HepG2 (cell line): ENCODE data around the gene CIITA. TPM values are rescaled to one million over a fixed set of nuclear protein-coding genes. Genes with fewer than 3 reads are reported as not detected.

Experiments used
- DPF2 ChIP-seq: sonication (generic); formaldehyde crosslinking; IDR thresholded peaks from 2 replicates; pipeline ENCODE4 v1.4.0; 2020; ENCODE audit warnings: mild to moderate bottlenecking, low read depth, missing genetic modification reagents, borderline replicate concordance
- GZF1 ChIP-seq: sonication (generic); formaldehyde crosslinking; IDR thresholded peaks from 2 replicates; pipeline ENCODE4 v1.5.1; 2020; ENCODE audit warnings: mild to moderate bottlenecking, missing genetic modification reagents
- HNF4G ChIP-seq, 2 experiments: sonication (generic) in 1 of 2; formaldehyde crosslinking in 1 of 2; IDR thresholded peaks; 2 replicates each; pipeline versions ENCODE4 v1.4.0 to v1.6.1; 2011 to 2020; ENCODE audit warnings: borderline replicate concordance in 2 of 2, low read depth in 2 of 2, mild to moderate bottlenecking in 2 of 2, low read length in 1 of 2, missing genetic modification reagents in 1 of 2, moderate library complexity in 1 of 2
- HNRNPLL ChIP-seq: fragments of 200-400 bp; formaldehyde crosslinking; IDR thresholded peaks from 2 replicates; pipeline ENCODE4 v1.6.1; 2017; ENCODE audit warnings: mild to moderate bottlenecking, low read depth, low read length; ENCODE audit not compliant: poor library complexity, severe bottlenecking
- IKZF4 ChIP-seq: sonication (generic); formaldehyde crosslinking; IDR thresholded peaks from 2 replicates; pipeline ENCODE4 v1.5.1; 2020; ENCODE audit warnings: borderline replicate concordance, mild to moderate bottlenecking, low read depth, missing genetic modification reagents; ENCODE audit errors: not compliant biosample characterization
- KLF16 ChIP-seq, 2 experiments: sonication (generic) in 1 of 2; formaldehyde crosslinking in 1 of 2; IDR thresholded peaks; 2 replicates each; pipeline versions ENCODE4 v1.6.1 to v1.8.0; 2016 to 2023; ENCODE audit warnings: missing genetic modification reagents in 2 of 2, missing compliant biosample characterization in 1 of 2
- MED8 ChIP-seq: sonication (generic); formaldehyde crosslinking; IDR thresholded peaks from 2 replicates; pipeline ENCODE4 v1.8.1; 2023; ENCODE audit warnings: mild to moderate bottlenecking, missing genetic modification reagents; ENCODE audit not compliant: insufficient replicate concordance
- MTA1 ChIP-seq: sonication (generic); formaldehyde crosslinking; IDR thresholded peaks from 2 replicates; pipeline ENCODE4 v1.4.0; 2020; ENCODE audit warnings: missing genetic modification reagents, mild to moderate bottlenecking, borderline replicate concordance
- SETDB1 ChIP-seq: sonication (generic); formaldehyde crosslinking; IDR thresholded peaks from 2 replicates; pipeline ENCODE4 v1.5.1; 2020; ENCODE audit warnings: missing genetic modification reagents, mild to moderate bottlenecking, borderline replicate concordance
- SMAD9 ChIP-seq: sonication (generic); formaldehyde crosslinking; IDR thresholded peaks from 2 replicates; pipeline ENCODE4 v1.5.1; 2020; ENCODE audit warnings: mild to moderate bottlenecking, missing genetic modification reagents
- SP2 ChIP-seq: sonication (generic); formaldehyde crosslinking; IDR thresholded peaks from 2 replicates; pipeline ENCODE4 v1.5.1; 2020; ENCODE audit warnings: mild to moderate bottlenecking, missing genetic modification reagents
- TBX2 ChIP-seq: sonication (generic); formaldehyde crosslinking; IDR thresholded peaks from 2 replicates; pipeline ENCODE4 v1.5.0; 2020; ENCODE audit warnings: missing genetic modification reagents, mild to moderate bottlenecking, borderline replicate concordance
- ZMYM3 ChIP-seq: sonication (generic); formaldehyde crosslinking; IDR thresholded peaks from 2 replicates; pipeline ENCODE4 v1.5.1; 2020; ENCODE audit warnings: mild to moderate bottlenecking, missing genetic modification reagents
- ZNF20 ChIP-seq: sonication (generic); formaldehyde crosslinking; IDR thresholded peaks from 2 replicates; pipeline ENCODE4 v1.4.0; 2020; ENCODE audit warnings: mild to moderate bottlenecking, moderate library complexity, missing genetic modification reagents
- ZNF224 ChIP-seq: sonication (generic); formaldehyde crosslinking; IDR thresholded peaks from 2 replicates; pipeline ENCODE4 v1.5.0; 2020; ENCODE audit warnings: mild to moderate bottlenecking, missing genetic modification reagents
- ZNF264 ChIP-seq: sonication (generic); formaldehyde crosslinking; IDR thresholded peaks from 2 replicates; pipeline ENCODE4 v1.4.0; 2020; ENCODE audit warnings: missing genetic modification reagents
- ZNF296 ChIP-seq: sonication (generic); formaldehyde crosslinking; conservative IDR thresholded peaks from 2 replicates; pipeline ENCODE4 v1.5.0; 2020; ENCODE audit warnings: mild to moderate bottlenecking, missing genetic modification reagents
- ZNF746 ChIP-seq: sonication (generic); formaldehyde crosslinking; IDR thresholded peaks from 2 replicates; pipeline ENCODE4 v1.8.0; 2022; ENCODE audit warnings: mild to moderate bottlenecking, missing genetic modification reagents
- polyA plus RNA-seq, 8 experiments: library from polyadenylated mRNA; depleted of rRNA in 3 of 8; stranded (reverse) in 7 of 8; unstranded in 1 of 8; fragments of >200 nt; fragmentation: Illumina TruSeq in 4 of 8; extraction: Trizol in 4 of 8; gene quantifications; 2 replicates each; pipeline versions ENCODE4 v1.2.1 to v1.2.3, GENCODE V29; 2011 to 2016; ENCODE audit warnings: low read depth in 4 of 8, missing spikeins in 1 of 8, mixed read lengths in 1 of 8; ENCODE audit not compliant: insufficient read depth in 1 of 8
- total RNA-seq, 5 experiments: library from RNA; depleted of rRNA; stranded (reverse); fragments of >200 nt; fragmentation: Illumina TruSeq; extraction: Trizol; gene quantifications; 2 replicates each; pipeline ENCODE4 v1.2.3, GENCODE V29; 2016; ENCODE audit warnings: low read depth in 1 of 5
- TF ChIP-seq, protein P1 (sequence below): sonication (generic); formaldehyde crosslinking; conservative IDR thresholded peaks from 2 replicates; pipeline ENCODE4 v1.4.0; 2020; ENCODE audit warnings: missing genetic modification reagents
- TF ChIP-seq, protein P2 (sequence below): sonication (generic); formaldehyde crosslinking; IDR thresholded peaks from 2 replicates; pipeline ENCODE4 v1.4.0; 2020; ENCODE audit warnings: missing genetic modification reagents
- TF ChIP-seq, protein P3 (sequence below): sonication (generic); formaldehyde crosslinking; IDR thresholded peaks from 2 replicates; pipeline ENCODE4 v1.4.0; 2020; ENCODE audit warnings: missing genetic modification reagents
- TF ChIP-seq, protein P4 (sequence below): sonication (generic); formaldehyde crosslinking; IDR thresholded peaks from 2 replicates; pipeline ENCODE4 v1.5.0; 2020; ENCODE audit warnings: missing genetic modification reagents, mild to moderate bottlenecking, borderline replicate concordance

Gene CIITA
- total and polyA plus RNA-seq, 2 of the 13 experiments (the other 11 are each of a cell fraction or from before 2014, with no cell fraction given) = 0.08 to 0.09 TPM

DNA sequence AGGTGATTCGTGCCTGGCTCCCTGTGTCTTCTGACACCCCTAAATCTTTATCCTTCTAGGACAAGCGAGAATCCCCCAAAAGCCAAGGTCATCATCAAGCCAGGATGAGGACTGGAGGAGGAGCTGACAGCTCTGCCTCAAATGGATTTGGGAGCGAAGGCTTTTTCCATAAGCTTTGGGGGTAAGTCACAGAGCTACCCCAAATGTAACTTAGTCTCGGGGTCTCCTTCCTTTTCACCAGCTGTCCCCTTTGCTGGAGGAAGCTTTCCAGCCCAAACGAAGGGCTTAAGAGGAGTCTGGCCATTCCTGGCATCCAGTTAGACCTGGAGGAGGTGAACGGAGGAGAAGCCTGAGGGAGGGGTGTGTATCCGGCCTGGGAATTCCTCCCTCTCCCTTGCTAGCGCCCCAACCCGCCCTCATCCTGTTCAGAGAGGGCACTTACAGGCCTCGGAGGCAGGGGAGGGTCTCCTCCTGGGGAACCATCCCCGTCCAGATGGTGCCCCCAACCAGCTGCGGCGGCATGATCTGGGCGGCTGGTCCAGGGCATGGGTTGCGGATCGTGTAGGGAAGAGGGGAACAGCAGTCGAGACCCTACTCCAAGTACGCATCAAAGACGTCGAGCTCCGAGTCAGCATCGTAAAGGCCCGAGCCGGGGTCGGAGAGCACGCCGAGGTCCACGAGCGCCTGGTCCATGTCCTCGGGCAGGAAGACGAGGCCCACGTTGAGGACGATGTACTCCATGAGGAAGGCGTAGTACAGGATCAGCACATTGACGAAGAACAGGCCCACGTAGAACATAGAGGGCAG lies 64.3 kb downstream of the CIITA start (continued):
- TF ChIP-seq TBX2 (CRISPR knock-in tag) (peak; percentile 3; the same call in 1 of the 2 replicates), MTA1 (CRISPR knock-in tag) (peak; percentile 17; the same call in 1 of the 2 replicates), GZF1 (CRISPR knock-in tag) (no peak), ZNF746 (CRISPR knock-in tag) (peak; percentile 69), HNF4G (IDR thresholded peaks at IDR 0.05; ENCODE audit: borderline replicate concordance, low read depth, low read length) (no peak), HNF4G (CRISPR knock-in tag; IDR thresholded peaks at IDR 0.05; ENCODE audit: borderline replicate concordance, low read depth) (0 out of 2 replicates have a peak, but pooled peaks have one; percentile 52), IKZF4 (CRISPR knock-in tag) (peak; percentile 28), DPF2 (CRISPR knock-in tag) (no peak), SMAD9 (CRISPR knock-in tag) (0 out of 2 replicates have a peak, but pooled peaks have one; percentile 5), ZNF296 (CRISPR knock-in tag) (0 out of 2 replicates have a peak, but pooled peaks have one; percentile 58), ZNF20 (CRISPR knock-in tag) (no peak), ZNF264 (CRISPR knock-in tag) (peak; percentile 74; the same call in 1 of the 2 replicates), ZMYM3 (CRISPR knock-in tag) (0 out of 2 replicates have a peak, but pooled peaks have one; percentile 11), SETDB1 (CRISPR knock-in tag) (no peak), MED8 (CRISPR knock-in tag) (peak; percentile 53), KLF16 (CRISPR knock-in tag; IDR thresholded peaks at IDR 0.05) (no peak), SP2 (CRISPR knock-in tag) (peak; percentile 38; the same call in 1 of the 2 replicates), HNRNPLL (peak; percentile 53), ZNF224 (CRISPR knock-in tag) (peak; percentile 36; the same call in 1 of the 2 replicates)
- TF ChIP-seq, protein P1, sequence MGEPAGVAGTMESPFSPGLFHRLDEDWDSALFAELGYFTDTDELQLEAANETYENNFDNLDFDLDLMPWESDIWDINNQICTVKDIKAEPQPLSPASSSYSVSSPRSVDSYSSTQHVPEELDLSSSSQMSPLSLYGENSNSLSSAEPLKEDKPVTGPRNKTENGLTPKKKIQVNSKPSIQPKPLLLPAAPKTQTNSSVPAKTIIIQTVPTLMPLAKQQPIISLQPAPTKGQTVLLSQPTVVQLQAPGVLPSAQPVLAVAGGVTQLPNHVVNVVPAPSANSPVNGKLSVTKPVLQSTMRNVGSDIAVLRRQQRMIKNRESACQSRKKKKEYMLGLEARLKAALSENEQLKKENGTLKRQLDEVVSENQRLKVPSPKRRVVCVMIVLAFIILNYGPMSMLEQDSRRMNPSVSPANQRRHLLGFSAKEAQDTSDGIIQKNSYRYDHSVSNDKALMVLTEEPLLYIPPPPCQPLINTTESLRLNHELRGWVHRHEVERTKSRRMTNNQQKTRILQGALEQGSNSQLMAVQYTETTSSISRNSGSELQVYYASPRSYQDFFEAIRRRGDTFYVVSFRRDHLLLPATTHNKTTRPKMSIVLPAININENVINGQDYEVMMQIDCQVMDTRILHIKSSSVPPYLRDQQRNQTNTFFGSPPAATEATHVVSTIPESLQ (CRISPR knock-in tag) = 0 out of 2 replicates have a peak, but pooled peaks have one; percentile 10
- TF ChIP-seq, protein P2, sequence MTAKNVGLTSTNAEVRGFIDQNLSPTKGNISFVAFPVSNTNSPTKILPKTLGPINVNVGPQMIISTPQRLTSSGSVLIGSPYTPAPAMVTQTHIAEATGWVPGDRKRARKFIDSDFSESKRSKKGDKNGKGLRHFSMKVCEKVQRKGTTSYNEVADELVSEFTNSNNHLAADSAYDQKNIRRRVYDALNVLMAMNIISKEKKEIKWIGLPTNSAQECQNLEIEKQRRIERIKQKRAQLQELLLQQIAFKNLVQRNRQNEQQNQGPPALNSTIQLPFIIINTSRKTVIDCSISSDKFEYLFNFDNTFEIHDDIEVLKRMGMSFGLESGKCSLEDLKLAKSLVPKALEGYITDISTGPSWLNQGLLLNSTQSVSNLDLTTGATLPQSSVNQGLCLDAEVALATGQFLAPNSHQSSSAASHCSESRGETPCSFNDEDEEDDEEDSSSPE (CRISPR knock-in tag) = 0 out of 2 replicates have a peak, but pooled peaks have one; percentile 12
- TF ChIP-seq, protein P3, sequence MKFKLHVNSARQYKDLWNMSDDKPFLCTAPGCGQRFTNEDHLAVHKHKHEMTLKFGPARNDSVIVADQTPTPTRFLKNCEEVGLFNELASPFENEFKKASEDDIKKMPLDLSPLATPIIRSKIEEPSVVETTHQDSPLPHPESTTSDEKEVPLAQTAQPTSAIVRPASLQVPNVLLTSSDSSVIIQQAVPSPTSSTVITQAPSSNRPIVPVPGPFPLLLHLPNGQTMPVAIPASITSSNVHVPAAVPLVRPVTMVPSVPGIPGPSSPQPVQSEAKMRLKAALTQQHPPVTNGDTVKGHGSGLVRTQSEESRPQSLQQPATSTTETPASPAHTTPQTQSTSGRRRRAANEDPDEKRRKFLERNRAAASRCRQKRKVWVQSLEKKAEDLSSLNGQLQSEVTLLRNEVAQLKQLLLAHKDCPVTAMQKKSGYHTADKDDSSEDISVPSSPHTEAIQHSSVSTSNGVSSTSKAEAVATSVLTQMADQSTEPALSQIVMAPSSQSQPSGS = 0 out of 2 replicates have a peak, but pooled peaks have one; percentile 21
- TF ChIP-seq, protein P4, sequence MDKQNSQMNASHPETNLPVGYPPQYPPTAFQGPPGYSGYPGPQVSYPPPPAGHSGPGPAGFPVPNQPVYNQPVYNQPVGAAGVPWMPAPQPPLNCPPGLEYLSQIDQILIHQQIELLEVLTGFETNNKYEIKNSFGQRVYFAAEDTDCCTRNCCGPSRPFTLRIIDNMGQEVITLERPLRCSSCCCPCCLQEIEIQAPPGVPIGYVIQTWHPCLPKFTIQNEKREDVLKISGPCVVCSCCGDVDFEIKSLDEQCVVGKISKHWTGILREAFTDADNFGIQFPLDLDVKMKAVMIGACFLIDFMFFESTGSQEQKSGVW (CRISPR knock-in tag) = peak; percentile 64; the same call in 1 of the 2 replicates
